IMR-90 (cell line): ENCODE measurements around the gene SURF6.

Experiments
- CEBPB ChIP-seq: IDR thresholded peaks from 2 replicates; pipeline ENCODE4 v1.6.1; 2012; ENCODE audit warnings: low read depth, low read length, improper control_type of control experiment
- FOS ChIP-seq: fragments of 150-350 bp; IDR thresholded peaks from 2 replicates; pipeline ENCODE4 v1.6.1; 2016; ENCODE audit warnings: low read depth, low read length
- MAFK ChIP-seq: IDR thresholded peaks from 2 replicates; pipeline ENCODE4 v1.6.1; 2012; ENCODE audit warnings: low read depth, low read length, improper control_type of control experiment
- POLR2A ChIP-seq: IDR thresholded peaks from 2 replicates; pipeline ENCODE4 v1.6.1; 2012; ENCODE audit warnings: mild to moderate bottlenecking, low read depth, low read length
- RAD21 ChIP-seq: IDR thresholded peaks from 2 replicates; pipeline ENCODE4 v1.6.1; 2012; ENCODE audit warnings: low read length, improper control_type of control experiment
- RCOR1 ChIP-seq: IDR thresholded peaks from 2 replicates; pipeline ENCODE4 v1.6.1; 2012; ENCODE audit warnings: mild to moderate bottlenecking, low read length, improper control_type of control experiment; ENCODE audit not compliant: insufficient replicate concordance
- SMC3 ChIP-seq: fragments of 150-350 bp; IDR thresholded peaks from 2 replicates; pipeline ENCODE4 v1.6.1; 2016; ENCODE audit warnings: low read depth, mild to moderate bottlenecking, antibody characterized with exemption, low read length, moderate library complexity
- TF ChIP-seq, protein P1 (sequence below): conservative IDR thresholded peaks from 2 replicates; pipeline ENCODE4 v1.5.1; 2012; ENCODE audit warnings: mild to moderate bottlenecking, low read depth, low read length, improper control_type of control experiment
- TF ChIP-seq, protein P2 (sequence below): fragments of 150-350 bp; IDR thresholded peaks from 2 replicates; pipeline ENCODE4 v1.6.1; 2016; ENCODE audit warnings: low read depth, mild to moderate bottlenecking, low read length, moderate library complexity, borderline replicate concordance
- TF ChIP-seq, protein P3 (sequence below): fragments of 150-350 bp; IDR thresholded peaks from 2 replicates; pipeline ENCODE4 v1.6.1; 2017; ENCODE audit warnings: mild to moderate bottlenecking, antibody characterized with exemption, low read length, low read depth

DNA sequence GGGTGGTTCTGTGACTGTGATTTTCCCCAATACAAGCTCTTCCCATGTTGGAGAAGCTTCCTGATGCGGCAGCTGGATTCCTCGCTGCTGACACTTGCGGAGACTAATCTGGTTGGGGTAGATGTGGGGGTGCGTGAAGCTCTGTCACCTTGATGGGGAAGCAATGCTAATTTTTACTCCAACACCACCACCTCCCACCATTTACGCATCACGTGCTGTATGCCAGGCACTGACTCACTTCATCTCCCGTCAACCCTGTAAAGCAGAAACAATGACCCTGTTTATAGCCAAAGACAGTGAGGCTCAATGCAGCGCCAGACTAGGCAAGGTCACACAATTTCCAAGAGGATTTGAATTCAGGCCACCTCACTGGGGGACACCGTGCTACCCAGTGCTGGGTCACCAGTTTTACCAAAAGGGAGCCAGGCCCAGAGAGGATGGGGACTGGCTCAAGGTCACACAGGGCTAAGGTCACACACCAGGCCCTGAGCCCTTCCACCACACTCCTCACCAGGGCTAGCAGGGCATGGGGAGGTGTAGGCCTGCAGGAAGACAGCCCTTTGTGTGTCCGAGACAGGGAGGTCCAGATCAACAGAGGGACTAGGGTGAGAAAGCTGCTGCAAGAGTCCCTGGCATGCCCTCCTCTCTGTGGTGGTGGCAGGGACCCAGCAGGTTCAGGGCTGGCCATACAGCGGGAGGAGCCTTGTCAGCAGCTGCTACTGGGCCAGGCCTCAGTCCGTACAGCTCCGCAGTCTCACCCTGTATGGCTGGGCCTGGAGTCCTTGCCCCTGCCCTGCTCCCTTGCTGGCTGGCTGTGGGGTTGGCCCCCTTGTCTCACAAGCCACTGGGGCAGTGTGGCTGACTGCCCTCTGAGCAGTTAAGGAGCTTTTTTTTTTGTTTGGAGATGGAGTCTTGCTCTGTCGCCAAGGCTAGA, 43.4 kb upstream of the SURF6 start:
- TF ChIP-seq POLR2A, result no peak
- TF ChIP-seq, protein P1, sequence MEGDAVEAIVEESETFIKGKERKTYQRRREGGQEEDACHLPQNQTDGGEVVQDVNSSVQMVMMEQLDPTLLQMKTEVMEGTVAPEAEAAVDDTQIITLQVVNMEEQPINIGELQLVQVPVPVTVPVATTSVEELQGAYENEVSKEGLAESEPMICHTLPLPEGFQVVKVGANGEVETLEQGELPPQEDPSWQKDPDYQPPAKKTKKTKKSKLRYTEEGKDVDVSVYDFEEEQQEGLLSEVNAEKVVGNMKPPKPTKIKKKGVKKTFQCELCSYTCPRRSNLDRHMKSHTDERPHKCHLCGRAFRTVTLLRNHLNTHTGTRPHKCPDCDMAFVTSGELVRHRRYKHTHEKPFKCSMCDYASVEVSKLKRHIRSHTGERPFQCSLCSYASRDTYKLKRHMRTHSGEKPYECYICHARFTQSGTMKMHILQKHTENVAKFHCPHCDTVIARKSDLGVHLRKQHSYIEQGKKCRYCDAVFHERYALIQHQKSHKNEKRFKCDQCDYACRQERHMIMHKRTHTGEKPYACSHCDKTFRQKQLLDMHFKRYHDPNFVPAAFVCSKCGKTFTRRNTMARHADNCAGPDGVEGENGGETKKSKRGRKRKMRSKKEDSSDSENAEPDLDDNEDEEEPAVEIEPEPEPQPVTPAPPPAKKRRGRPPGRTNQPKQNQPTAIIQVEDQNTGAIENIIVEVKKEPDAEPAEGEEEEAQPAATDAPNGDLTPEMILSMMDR, result no peak
- TF ChIP-seq CEBPB, result no peak
- TF ChIP-seq MAFK, result no peak
- no peak for TF ChIP-seq RAD21
- TF ChIP-seq FOS, result no peak
- TF ChIP-seq, protein P2, sequence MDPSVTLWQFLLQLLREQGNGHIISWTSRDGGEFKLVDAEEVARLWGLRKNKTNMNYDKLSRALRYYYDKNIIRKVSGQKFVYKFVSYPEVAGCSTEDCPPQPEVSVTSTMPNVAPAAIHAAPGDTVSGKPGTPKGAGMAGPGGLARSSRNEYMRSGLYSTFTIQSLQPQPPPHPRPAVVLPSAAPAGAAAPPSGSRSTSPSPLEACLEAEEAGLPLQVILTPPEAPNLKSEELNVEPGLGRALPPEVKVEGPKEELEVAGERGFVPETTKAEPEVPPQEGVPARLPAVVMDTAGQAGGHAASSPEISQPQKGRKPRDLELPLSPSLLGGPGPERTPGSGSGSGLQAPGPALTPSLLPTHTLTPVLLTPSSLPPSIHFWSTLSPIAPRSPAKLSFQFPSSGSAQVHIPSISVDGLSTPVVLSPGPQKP, result no peak
- TF ChIP-seq, protein P3, sequence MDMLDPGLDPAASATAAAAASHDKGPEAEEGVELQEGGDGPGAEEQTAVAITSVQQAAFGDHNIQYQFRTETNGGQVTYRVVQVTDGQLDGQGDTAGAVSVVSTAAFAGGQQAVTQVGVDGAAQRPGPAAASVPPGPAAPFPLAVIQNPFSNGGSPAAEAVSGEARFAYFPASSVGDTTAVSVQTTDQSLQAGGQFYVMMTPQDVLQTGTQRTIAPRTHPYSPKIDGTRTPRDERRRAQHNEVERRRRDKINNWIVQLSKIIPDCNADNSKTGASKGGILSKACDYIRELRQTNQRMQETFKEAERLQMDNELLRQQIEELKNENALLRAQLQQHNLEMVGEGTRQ, result no peak
- no peak for TF ChIP-seq SMC3
- TF ChIP-seq RCOR1, result no peak
